Small intestine (tissue), 7 donors: ENCODE measurements around the gene AGRN. TPM values are rescaled to one million over a fixed set of nuclear protein-coding genes. Genes with fewer than 3 reads are reported as not detected.
A peak's percentile ranks its signal among the peaks of the same experiment; 100 is the strongest.
"Not testable (repeated sequence)": the region's sequence is repeated elsewhere in the genome, so short reads cannot be mapped to it uniquely, and the experiment has no call there.

Experiments
- DNase-seq, 2 donors: peaks; one replicate each; pipeline versions ENCODE4 v3.0.0 to v3.0.0-alpha.2; 2013
- FAIRE-seq: peaks from 2 replicates; lab custom pipeline; 2012; peaks lifted over from hg19 to GRCh38; lab: Jason Lieb, UNC
- H3K27ac ChIP-seq, 3 donors: one replicate each; pipeline ENCODE4 v1.5.1; 2013; ENCODE audit warnings: low read length in 2 of 3, mild to moderate bottlenecking in 2 of 3, control low read depth in 1 of 3, inconsistent platforms in 1 of 3, low read depth in 1 of 3, moderate library complexity in 1 of 3
- H3K27me3 ChIP-seq, 3 donors: one replicate each; pipeline ENCODE4 v1.6.1; 2013; ENCODE audit warnings: low read length in 3 of 3, inconsistent platforms in 1 of 3; ENCODE audit not compliant: control insufficient read depth in 3 of 3, insufficient read depth in 3 of 3
- H3K36me3 ChIP-seq, 3 donors: one replicate each; pipeline ENCODE4 v1.6.1; 2013; ENCODE audit warnings: low read length in 3 of 3, inconsistent platforms in 1 of 3, low read depth in 1 of 3, mild to moderate bottlenecking in 1 of 3, moderate library complexity in 1 of 3; ENCODE audit not compliant: control insufficient read depth in 3 of 3, insufficient read depth in 2 of 3
- H3K4me1 ChIP-seq, 3 donors: one replicate each; pipeline ENCODE4 v1.6.1; 2013; ENCODE audit warnings: low read length in 2 of 3, inconsistent platforms in 1 of 3, low read depth in 1 of 3, mild to moderate bottlenecking in 1 of 3, moderate library complexity in 1 of 3; ENCODE audit not compliant: control insufficient read depth in 3 of 3, insufficient read depth in 2 of 3
- H3K4me3 ChIP-seq, 3 donors: one replicate each; pipeline ENCODE4 v1.5.1; 2013; ENCODE audit warnings: low read length in 3 of 3, control low read depth in 1 of 3, inconsistent platforms in 1 of 3, low read depth in 1 of 3, mild to moderate bottlenecking in 1 of 3, moderate library complexity in 1 of 3
- H3K9me3 ChIP-seq, 2 donors: one replicate each; pipeline ENCODE4 v1.6.1; 2013; ENCODE audit warnings: low read depth in 1 of 2, low read length in 1 of 2; ENCODE audit not compliant: control insufficient read depth in 2 of 2, insufficient read depth in 1 of 2
- WGBS, 3 donors: extraction: QIAGEN DNeasy Blood & Tissue Kit; methylation state at CpG; one replicate each; pipeline ENCODE4 v1.1.7; 2013; 5-methylcytosine and 5-hydroxymethylcytosine counted together
- polyA plus RNA-seq, 4 donors: library from polyadenylated mRNA; stranded (reverse) in 3 of 4; unstranded in 1 of 4; fragments of 200-250 nt in 3 of 4; fragments of 120-200 nt in 1 of 4; gene quantifications; one replicate each; pipeline versions ENCODE4 v1.2.1 to v1.2.3, GENCODE V29; 2013
- donor health status: healthy with polysubstance abuse.
- donor health status: control.
- donor health status: control.
- donor health status: Bipolar disorder and iron deficiency.
- donor health status: healthy.

AGRN gene
- polyA plus RNA-seq, 4 donors = 13.2 to 104 (median 19.9) TPM

DNA sequence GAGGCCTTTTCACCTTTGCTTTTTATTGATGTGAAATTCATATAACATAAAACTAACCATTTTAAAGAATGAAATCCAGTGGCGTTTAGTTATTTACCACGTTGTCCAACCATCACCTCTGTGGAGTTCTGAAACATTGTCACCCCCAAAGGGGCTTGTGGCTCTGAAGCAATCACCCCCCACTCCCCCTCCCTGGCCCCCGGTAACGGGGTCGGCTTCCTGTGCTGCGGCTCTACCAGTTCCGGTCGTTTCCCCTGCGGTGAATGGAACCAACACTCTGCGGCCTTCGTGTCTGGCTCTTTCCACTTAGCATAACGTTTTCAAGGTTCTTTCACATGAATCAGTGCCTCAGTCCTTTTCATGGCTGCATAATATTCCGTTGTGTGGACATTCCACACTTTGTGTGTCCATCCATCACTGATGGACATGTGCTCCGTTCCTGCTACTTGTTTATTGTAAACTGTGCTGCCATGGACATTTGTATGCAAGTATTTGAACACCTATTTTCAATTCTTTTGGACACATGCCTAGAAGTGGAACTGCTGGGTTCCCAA, 8.4 kb upstream of the AGRN start:
- H3K4me1 ChIP-seq = peaks cover 0 to 26% (median 4%) of the 10 kb centered on the region in 3 donors
- no peaks in the 10 kb centered on the region for H3K27me3 ChIP-seq
- H3K27ac ChIP-seq = no peak overlapping the region
- H3K4me3 ChIP-seq = no peak overlapping the region
- 77 to 85% (median 84%) methylated on average over 14 of the region's 14 CpGs for WGBS, 3 donors
- H3K36me3 ChIP-seq = no peaks in the 10 kb centered on the region
- H3K9me3 ChIP-seq = peaks cover 0 to 4% of the 10 kb centered on the region in 2 donors
- DNase-seq (no peak), FAIRE-seq (no peak)

DNA sequence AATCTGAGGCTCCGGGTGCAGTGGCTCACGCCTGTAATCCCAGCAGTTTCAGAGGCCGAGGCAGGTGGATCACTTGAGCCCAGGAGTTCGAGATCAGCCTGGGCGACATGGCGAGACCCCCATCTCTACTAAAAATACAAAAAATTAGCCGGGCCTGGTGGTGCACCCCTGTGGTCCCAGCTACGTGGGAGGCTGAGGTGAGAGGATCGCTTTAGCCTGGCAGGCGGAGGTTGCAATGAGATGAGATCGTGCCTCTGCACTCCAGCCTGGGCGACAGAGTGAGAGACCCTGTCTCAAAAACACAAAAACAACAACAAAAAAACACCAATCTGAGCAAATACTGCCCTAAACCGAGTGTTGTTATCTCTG, 7.2 kb upstream of the AGRN start:
- not testable (repeated sequence) for DNase-seq

DNA sequence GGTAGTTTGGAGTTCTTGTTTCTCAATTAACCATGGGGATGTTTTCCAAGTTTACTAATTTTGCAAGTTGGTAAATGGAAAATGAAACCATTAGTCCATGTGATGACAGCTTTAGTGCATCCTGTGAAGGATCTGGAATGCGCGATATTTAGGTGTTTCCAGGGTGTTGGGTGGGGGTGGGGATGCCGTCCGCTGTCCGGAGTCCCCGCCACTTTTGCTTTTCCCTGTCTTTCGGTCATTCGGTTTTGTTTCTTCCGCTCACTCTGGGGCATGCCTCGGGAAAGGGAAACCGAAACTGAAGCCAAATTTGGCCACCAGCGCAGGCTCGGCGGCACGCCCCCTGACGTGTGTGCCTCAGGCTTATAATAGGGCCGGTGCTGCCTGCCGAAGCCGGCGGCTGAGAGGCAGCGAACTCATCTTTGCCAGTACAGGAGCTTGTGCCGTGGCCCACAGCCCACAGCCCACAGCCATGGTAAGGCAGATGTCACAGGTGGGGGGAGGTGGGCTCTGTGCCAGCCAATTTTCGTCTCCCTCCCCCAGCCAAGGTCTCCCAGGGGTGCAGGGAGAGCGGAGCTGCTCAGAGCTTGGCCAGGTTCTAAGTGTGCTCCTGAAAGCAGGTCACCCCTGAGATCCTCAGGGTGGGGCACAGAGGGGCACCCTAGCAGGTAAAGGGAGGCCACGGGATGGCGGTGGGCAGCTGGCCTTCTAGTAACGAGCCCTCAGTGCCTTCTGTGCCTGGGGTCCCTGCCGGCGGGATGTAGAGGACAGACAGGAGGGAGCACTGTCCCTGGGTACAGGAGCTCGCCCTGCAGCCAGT, 6.6 kb upstream of the AGRN start, which contains the start of gene ISG15:
ISG15 (plus strand) TSS at position 393 of the 817 bp plus-strand sequence; CDS start at position 470, 77 bp downstream.
- 3 to 5% (median 3%) methylated on average over 30 of the region's 30 CpGs for WGBS, 3 donors
- DNase-seq (peak; percentile 91 to 93), FAIRE-seq (no peak)
- Histone ChIP-seq H3K36me3 (no peaks in the 10 kb centered on the region), H3K4me1 (peaks cover 0 to 19% (median 4%) of the 10 kb centered on the region in 3 donors), H3K27me3 (no peaks in the 10 kb centered on the region), H3K4me3 (peak within 1 kb of the TSS; percentile 53 to 65 (median 63)), H3K9me3 (no peaks in the 10 kb centered on the region), H3K27ac (peak within 1 kb of the TSS; percentile 90 to 95 (median 92))

More for the DNA sequence above, 7.2 kb upstream of the AGRN start:
- H3K36me3 ChIP-seq, H3K27me3 ChIP-seq, H3K9me3 ChIP-seq, FAIRE-seq: not testable (repeated sequence)
- Histone ChIP-seq H3K4me3 (peak overlapping the region in 2 of 3 donors; percentile 63 to 65), H3K4me1 (peaks cover 0 to 19% (median 4%) of the 10 kb centered on the region in 3 donors), H3K27ac (peak overlapping the region; percentile 86 to 95 (median 90))
- 34 to 59% (median 40%) methylated on average over 13 of the region's 13 CpGs for WGBS, 3 donors

DNA sequence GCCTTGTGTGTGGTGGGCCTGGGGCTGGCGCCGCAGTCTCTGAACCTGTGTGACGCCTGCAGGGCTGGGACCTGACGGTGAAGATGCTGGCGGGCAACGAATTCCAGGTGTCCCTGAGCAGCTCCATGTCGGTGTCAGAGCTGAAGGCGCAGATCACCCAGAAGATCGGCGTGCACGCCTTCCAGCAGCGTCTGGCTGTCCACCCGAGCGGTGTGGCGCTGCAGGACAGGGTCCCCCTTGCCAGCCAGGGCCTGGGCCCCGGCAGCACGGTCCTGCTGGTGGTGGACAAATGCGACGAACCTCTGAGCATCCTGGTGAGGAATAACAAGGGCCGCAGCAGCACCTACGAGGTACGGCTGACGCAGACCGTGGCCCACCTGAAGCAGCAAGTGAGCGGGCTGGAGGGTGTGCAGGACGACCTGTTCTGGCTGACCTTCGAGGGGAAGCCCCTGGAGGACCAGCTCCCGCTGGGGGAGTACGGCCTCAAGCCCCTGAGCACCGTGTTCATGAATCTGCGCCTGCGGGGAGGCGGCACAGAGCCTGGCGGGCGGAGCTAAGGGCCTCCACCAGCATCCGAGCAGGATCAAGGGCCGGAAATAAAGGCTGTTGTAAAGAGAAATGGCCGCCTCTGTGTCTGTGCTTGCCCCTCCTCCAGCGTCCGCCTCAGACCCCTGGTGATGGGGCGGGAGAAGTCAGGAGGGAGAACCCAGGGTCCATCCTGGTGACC, 5.8 kb upstream of the AGRN start:
- FAIRE-seq (no peak), DNase-seq (no peak)
- Histone ChIP-seq H3K27ac (peak overlapping the region; percentile 90 to 95 (median 92)), H3K36me3 (no peaks in the 10 kb centered on the region), H3K27me3 (no peaks in the 10 kb centered on the region), H3K4me3 (peak overlapping the region; percentile 53 to 65 (median 63)), H3K4me1 (peaks cover 0 to 24% (median 4%) of the 10 kb centered on the region in 3 donors), H3K9me3 (no peaks in the 10 kb centered on the region)
- WGBS, 3 donors = 59 to 68% (median 61%) methylated on average over 37 to 41 of the region's 41 CpGs

DNA sequence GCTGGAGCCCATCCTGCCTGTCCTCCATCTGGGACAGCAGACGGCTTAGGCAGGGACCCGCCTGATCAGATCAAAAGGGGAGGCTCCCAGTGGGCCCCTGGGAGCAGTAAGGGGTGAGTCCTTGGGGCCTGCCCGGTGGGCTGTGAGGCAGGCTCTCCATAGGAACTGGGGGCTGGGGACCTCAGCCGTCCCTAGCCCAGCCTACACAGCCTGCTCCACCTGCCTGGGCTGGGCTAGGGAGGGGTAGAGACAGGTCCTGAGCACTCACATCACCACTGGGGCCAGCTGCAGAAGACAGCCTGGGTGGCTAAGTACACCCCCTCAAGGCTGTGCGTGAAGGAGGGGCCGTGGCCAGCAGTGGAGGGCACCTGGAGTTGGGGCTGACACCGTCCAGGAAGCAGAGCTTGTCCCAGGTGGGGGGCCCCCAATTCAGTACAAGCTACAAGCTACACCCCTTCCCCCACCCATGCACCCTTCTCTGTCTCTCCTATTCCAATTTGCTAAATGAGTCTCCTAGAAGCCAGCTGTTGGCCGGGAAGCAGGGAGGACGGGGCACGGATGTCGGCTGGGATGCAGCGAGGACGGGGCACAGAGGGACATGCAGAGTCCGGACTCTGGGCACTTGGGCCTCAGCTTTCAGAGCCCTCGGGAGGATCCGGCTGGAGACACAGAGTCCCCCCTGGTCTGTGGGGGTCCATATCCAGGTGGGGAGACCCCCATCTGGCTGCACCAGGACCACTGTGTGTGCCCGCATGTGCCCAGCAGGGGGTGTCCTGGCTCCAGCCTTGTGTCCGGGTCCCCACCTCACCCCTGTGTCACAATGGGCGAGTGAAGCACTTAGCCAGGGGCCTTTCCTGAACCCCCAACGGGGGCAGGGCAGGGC, 4.9 kb upstream of the AGRN start:
- WGBS, 3 donors = 71 to 76% (median 73%) methylated on average over 18 to 20 of the region's 20 CpGs
- H3K27ac ChIP-seq = peak overlapping the region in 2 of 3 donors; percentile 72 to 90
- H3K9me3 ChIP-seq = no peaks in the 10 kb centered on the region
- peaks cover 0 to 25% (median 4%) of the 10 kb centered on the region in 3 donors for H3K4me1 ChIP-seq
- no peak for DNase-seq
- H3K4me3 ChIP-seq = no peak overlapping the region
- FAIRE-seq = no peak
- no peaks in the 10 kb centered on the region for H3K27me3 ChIP-seq
- H3K36me3 ChIP-seq = no peaks in the 10 kb centered on the region

DNA sequence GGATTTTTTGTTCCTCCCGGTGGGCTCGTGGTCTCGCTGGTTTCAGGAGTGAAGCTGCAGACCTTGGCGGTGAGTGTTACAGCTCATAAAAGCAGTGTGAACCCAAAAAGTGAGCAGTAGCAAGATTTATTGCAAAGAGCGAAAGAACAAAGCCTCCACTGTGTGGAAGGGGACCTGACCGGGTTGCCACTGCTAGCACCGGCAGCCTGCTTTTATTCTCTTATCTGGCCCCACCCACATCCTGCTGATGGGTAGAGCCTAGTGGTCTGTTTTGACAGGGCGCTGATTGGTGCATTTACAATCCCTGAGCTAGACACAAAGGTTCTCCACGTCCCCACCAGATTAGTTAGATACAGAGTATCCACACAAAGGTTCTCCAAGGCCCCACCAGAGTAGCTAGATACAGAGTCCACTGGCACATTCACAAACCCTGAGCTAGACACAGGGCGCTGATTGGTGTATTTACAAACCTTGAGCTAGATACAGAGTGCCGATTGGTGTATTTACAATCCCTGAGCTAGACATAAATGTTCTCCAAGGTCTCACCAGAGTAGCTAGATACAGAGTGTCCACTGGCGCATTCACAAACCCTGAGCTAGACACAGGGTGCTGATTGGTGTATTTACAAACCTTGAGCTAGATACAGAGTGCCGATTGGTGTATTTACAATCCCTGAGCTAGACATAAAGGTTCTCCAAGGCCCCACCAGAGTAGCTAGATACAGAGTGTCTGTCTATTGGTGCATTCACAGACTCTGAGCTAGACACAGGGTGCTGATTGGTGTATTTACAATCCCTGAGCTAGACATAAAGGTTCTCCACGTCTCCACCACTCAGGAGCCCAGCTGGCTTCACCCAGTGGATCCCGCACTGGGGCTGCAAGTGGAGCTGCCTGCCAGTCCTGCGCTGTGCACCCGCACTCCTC, 2.3 kb upstream of the AGRN start:
- not testable (repeated sequence) for FAIRE-seq

DNA sequence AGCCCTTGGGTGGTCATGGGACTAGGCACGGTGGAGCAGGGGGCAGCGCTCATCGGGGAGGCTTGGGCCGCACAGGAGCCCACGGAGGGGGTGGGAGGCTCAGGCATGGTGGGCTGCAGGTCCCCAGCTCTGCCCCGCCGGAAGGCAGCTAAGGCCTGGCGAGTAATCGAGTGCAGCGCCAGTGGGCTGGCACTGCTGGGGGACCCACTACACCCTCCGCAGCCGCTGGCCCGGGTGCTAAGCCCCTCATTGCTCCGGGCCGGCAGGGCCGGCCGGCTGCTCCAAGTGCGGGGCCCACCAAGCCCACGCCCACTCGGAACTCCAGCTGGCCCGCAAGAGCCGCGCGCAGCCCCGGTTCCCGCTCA, 1.6 kb upstream of the AGRN start:
- 92 to 95% (median 94%) methylated on average over 22 to 26 of the region's 26 CpGs for WGBS, 3 donors
- not testable (repeated sequence) for H3K9me3 ChIP-seq, H3K27ac ChIP-seq, H3K4me3 ChIP-seq, DNase-seq, FAIRE-seq, H3K27me3 ChIP-seq
- peaks cover 0 to 17% (median 0%) of the 10 kb centered on the region in 3 donors for H3K36me3 ChIP-seq
- peaks cover 0 to 44% (median 4%) of the 10 kb centered on the region in 3 donors for H3K4me1 ChIP-seq

More for the DNA sequence above, 2.3 kb upstream of the AGRN start:
- Histone ChIP-seq H3K36me3 (peaks cover 0 to 10% (median 0%) of the 10 kb centered on the region in 3 donors), H3K4me1 (peaks cover 0 to 40% (median 4%) of the 10 kb centered on the region in 3 donors)
- H3K27me3 ChIP-seq, H3K9me3 ChIP-seq, H3K4me3 ChIP-seq, H3K27ac ChIP-seq, DNase-seq: not testable (repeated sequence)
- WGBS, 3 donors = 50 to 70% (median 57%) methylated on average over 16 to 17 of the region's 17 CpGs
